ENCODE results near the gene SCTR.

Gene SCTR

GRCh38 chr2:119472749-119473148 is 51.5 kb downstream of the SCTR start:
- no peak for DNase-seq

GRCh38 chr2:119469661-119470297 is 54.5 kb downstream of the SCTR start:
- DNase-seq = no peak

GRCh38 chr2:119469131-119469530 is 55.2 kb downstream of the SCTR start:
- no peak for DNase-seq

DNA sequence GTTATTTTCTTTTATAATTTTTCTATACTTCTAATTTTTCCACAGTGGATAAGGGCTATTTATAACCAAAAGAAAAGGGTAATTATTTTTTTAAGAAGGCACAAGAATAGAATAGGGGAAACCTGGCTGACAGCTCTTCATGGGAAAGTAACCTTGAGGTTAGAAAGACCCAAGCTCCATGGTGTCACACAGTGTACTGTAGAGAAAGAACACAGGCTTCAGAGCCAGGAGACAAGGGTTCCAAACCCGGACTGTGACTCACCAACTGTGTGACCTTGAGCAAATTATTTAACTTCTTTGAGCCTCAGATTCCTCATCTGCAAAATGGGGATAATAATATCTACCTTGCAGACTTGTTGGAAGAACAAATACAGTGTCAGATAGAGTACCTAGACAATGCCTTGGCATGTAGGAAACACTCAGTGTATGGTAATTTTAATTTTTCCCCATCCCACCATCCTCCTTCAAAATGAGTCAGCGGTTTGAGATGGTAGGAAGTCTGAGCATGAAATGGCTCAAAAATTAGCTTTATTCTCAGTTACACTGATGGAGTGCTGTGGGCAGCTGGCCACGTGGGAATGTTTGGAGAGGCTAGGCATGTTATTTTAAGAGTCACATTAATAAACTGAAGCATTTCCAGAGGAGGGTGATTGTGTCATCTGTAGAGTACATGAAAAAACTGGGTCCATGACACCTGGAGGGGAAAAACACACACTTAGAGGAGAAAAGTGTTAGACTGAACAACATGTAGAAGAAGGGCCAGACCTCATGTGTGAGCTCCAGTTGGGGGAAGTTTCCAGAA is 55.9 kb downstream of the SCTR start:
- DNase-seq = no peak

DNA sequence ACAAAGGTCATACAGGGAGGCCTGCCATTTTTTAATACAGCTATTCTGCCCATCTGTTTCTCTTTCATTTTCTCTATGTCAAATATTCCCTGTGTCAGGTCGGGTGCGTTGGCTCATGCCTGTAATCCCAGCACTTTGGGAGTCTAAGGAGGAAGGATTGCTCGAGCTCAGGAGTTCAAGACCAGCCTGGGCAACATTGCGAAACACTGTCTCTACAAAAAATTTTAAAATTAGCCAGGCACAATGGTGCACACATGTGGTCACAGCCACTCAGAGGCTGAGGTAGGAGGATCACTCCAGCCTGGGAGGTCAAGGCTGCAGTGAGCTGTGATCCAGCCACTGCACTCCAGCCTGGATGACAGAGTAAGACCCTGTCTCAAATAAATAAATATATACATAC is 57.9 kb downstream of the SCTR start:
- no peak for DNase-seq

DNA sequence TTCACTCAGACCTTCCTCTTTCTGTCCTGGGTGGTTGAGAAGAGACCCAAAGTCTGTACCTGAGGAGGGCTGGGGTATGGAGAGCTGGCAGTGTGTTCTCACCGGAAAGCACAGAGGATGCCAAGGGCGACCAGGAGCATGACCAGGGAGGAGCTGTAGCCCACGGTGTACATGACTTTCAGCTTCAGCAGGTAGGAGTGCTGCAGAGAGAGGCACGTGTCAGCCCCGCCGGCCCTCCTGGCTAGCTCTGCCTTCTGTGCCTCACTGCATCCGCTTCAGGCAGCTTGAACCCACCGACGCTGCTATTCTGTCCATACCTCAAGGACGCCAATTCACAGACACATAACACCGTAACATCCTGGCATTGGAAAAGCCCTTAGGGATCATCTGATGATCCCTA is 58.6 kb downstream of the SCTR start:
- DNase-seq = no peak

GRCh38 chr2:119464981-119465380 is 59.3 kb downstream of the SCTR start:
- no peak for DNase-seq

- DNase-seq = no peak
These were observed 60.3 kb downstream of the SCTR start for GRCh38 chr2:119463990-119464389.

DNA sequence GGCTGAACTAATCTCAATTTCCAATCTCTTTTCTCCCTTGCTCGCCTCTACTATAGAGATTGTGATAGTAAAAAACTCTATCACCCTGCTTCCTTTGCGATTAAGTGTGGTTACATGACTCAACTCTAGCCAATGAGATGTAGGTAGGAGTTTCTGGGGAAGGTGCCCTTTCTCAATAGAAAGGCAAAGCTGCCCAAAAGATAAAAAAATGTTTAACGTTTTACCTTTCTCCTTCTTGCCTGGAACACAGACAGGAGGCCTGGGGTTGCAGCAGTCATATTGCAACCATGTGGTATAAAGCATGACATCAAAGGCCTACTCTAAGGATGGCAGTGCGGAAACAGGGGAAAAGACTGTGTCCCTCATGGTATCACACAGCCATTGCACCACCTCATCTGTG is 61.1 kb downstream of the SCTR start:
- no peak for DNase-seq

DNA sequence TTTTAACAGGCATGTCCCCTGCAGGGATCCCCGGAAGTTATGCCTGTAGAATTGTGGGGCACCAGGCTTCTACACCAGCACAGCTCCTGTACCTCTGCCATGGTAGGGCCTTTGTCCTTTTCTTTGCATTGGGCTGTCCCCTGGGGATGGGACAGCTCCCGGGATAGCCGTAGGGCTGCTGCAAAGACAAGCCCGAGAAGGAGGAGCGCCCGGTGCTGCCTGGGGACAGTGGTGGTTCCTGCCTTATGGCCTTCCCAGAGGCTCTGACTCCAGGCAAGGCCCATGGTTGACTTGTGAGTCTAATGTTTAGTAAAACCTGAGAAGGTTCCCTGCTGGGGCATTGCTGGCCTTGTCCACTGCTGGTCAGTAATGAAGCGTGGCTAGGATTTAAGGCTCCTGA is 61.7 kb downstream of the SCTR start:
- DNase-seq = no peak

DNA sequence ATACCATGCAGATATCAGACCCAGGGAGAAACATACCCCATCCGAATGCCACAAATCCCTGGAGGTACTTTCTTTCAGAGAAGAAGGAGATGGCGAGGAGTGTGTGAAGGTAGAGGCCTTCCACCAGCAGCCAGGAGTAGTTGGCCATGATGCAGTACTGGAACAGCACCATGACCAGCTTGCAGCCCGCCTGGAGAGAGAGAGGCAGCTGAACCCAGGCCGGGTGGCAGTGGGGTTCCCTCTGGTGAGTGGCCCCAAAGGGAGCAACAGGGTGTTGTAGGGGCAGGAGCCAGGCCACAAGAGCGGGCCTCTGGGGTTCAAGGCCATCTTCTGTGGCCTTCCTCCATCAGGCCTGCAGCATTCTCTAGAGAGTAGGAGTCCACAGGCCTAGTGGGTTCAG is 62.5 kb downstream of the SCTR start:
- no peak for DNase-seq

- DNase-seq = no peak
These were observed 64.2 kb downstream of the SCTR start for GRCh38 chr2:119460076-119460475.

- DNase-seq = no peak
These were observed 69.1 kb downstream of the SCTR start for GRCh38 chr2:119455066-119455718.

- no peak for DNase-seq
These were observed 70.2 kb downstream of the SCTR start for GRCh38 chr2:119453972-119454593.

- no peak for DNase-seq
These were observed 72.8 kb downstream of the SCTR start for GRCh38 chr2:119451336-119452050.

GRCh38 chr2:119449521-119449920 is 74.8 kb downstream of the SCTR start:
- DNase-seq = no peak

GRCh38 chr2:119448427-119449141 is 75.7 kb downstream of the SCTR start:
- no peak for DNase-seq

- no peak for DNase-seq
These were observed 78.2 kb downstream of the SCTR start for GRCh38 chr2:119446037-119446436.

GRCh38 chr2:119442850-119443249 is 81.4 kb downstream of the SCTR start:
- DNase-seq = no peak

- DNase-seq = no peak
These were observed 82.1 kb downstream of the SCTR start for GRCh38 chr2:119442226-119442619.

DNA sequence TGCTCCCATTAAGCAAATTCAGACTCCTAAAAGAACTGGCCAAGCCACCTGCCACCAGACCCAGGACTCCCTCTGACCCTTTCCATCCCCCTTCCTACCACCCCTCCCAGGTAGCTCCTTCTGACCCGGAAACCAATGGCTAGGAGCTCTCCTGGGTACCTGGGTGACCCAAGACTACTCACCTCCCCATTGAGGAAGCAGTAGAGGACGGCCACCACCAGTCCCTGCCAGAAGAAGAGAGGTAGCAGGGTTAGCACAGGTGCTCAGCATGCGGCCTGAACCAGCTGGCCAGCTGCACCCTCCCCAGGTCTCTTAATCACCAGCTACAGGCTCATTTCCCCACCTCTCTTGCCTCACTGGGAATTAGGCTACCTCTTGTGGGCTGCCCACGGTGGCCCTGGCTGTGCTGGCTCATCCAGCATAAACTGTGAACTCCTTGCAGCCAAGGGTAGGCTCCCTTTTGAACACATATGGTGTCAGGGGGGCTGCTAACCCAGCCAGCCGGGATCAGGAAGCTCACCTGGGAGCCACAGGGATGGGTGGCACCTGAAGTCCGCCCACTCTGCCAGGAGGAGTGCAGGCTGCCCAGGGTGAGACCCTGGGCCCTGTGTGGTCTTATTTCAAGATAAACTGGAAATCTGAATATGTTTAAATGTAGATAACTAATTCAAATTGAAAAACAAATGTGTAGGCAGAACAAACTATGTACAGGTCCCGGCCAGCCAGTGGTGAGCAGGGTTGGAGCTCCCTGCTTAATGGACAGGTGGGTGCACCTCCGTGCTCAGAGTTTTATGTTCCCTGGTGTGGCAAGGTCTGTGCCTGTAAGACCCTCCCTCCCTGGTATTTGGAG is 82.7 kb downstream of the SCTR start:
- DNase-seq = no peak

Data from activated naive CD4-positive, alpha-beta T cell treated with Interleukin-2 at 50 U/mL for 16 hours (primary cell).